ENCODE measurements around the gene KIF15.

KIF15 gene, protein sequence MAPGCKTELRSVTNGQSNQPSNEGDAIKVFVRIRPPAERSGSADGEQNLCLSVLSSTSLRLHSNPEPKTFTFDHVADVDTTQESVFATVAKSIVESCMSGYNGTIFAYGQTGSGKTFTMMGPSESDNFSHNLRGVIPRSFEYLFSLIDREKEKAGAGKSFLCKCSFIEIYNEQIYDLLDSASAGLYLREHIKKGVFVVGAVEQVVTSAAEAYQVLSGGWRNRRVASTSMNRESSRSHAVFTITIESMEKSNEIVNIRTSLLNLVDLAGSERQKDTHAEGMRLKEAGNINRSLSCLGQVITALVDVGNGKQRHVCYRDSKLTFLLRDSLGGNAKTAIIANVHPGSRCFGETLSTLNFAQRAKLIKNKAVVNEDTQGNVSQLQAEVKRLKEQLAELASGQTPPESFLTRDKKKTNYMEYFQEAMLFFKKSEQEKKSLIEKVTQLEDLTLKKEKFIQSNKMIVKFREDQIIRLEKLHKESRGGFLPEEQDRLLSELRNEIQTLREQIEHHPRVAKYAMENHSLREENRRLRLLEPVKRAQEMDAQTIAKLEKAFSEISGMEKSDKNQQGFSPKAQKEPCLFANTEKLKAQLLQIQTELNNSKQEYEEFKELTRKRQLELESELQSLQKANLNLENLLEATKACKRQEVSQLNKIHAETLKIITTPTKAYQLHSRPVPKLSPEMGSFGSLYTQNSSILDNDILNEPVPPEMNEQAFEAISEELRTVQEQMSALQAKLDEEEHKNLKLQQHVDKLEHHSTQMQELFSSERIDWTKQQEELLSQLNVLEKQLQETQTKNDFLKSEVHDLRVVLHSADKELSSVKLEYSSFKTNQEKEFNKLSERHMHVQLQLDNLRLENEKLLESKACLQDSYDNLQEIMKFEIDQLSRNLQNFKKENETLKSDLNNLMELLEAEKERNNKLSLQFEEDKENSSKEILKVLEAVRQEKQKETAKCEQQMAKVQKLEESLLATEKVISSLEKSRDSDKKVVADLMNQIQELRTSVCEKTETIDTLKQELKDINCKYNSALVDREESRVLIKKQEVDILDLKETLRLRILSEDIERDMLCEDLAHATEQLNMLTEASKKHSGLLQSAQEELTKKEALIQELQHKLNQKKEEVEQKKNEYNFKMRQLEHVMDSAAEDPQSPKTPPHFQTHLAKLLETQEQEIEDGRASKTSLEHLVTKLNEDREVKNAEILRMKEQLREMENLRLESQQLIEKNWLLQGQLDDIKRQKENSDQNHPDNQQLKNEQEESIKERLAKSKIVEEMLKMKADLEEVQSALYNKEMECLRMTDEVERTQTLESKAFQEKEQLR (N-terminal part only)

DNA sequence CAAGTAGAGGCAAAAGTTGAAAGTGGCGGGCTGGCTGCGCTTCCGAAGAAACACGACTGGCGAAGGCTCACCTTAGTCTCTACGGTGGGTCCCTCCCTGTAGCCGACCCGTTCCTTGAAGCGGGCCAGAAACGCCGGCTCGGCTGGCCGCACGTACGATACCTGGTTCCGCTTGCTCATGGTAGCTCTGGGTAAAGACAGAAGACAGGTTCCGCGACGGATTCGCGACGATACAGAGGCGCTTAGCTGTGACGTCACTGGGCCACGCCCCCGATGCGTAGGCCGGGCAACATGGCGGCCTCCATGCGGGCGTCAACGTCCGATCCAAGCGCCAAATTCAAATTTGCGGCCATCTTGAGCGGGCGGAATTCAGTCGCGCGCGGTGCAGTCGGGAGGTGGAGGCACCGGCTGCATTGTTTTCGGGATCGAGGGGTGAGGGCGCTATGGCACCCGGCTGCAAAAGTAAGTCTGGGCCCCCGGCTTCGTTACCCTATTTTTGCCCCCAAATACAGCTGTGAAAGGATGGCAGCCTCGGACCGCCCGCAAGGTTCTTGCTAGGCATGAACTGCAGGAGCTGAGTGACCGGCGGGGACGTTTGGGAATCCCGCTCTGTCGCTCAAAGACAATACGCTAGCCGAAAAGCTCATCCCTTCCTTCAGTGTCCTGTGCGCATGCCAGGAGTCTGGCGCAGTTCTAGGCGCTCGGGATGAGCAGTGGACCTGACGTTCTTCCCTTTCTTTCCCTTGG is at the start of gene KIF15, which contains the start of gene KIAA1143:
Gene KIF15, plus strand, starts transcription at position 371 of the 746 bp plus-strand sequence. Its CDS starts 72 bp downstream, at position 443.
Gene KIAA1143, minus strand, starts transcription at position 196 of the 746 bp plus-strand sequence. Its CDS starts 17 bp downstream, at position 179.
- DNase-seq (ENCODE audit: low spot score), result peak; percentile 96
- FAIRE-seq, result peak; percentile 85

DNA sequence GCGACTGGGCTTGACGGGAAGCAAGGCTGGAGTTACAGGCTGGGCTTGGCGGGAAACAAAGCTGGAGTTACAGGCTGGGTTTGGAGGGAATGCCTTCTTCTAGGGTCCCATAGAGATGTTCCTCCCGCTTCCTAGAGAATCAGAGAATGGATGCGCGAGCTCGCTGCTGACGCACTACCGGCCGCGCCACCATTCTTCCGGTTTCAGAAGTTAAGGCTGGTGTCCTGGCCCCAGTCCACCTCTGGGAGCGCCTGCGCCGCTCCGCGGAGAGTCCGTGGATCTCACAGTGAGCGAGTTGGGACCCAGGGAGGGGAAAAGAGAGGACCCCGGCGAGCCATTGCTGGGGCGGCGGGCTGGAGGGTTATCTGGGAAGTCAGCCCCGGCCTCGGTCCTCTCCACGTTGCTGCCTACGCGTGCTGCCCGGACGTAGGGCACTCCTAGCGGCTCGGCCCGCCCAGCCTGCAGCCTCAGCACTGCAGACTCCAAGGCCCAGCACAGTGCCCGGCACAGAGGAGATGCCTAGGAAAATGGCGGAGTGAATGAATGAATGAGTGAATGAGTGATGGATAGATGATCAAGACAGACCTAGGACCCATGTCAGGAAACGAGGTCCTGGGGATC is 49.0 kb upstream of the KIF15 start, which contains the start of gene ZNF502:
Gene ZNF502, plus strand, starts transcription at position 206 of the 621 bp plus-strand sequence. CDS start 7,602 bp downstream, outside the sequence.
- peak; percentile 85 for DNase-seq (ENCODE audit: low spot score)
- peak; percentile 55 for FAIRE-seq

DNA sequence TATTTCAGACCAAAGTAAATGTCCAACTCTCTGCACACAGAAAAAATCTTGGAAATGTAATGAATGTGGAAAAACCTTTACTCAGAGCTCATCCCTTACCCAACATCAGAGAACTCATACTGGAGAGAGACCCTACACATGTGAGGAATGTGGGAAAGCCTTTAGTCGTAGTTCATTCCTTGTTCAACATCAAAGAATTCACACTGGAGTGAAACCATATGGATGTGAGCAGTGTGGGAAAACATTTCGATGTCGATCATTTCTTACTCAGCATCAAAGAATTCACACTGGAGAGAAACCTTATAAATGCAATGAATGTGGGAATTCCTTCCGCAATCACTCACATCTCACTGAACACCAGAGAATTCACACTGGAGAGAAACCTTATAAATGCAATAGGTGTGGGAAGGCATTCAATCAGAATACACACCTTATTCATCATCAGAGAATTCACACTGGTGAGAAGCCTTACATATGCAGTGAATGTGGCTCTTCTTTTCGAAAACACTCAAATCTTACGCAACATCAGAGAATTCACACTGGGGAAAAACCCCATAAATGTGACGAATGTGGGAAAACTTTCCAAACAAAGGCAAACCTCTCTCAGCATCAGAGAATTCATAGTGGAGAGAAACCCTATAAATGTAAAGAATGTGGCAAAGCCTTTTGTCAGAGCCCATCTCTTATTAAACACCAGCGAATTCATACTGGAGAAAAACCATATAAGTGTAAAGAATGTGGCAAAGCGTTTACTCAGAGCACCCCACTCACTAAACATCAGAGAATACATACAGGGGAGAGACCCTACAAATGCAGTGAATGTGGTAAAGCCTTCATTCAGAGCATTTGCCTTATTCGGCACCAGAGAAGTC is 40.1 kb upstream of the KIF15 start:
- DNase-seq (ENCODE audit: low spot score), result no peak
- no peak for FAIRE-seq

DNA sequence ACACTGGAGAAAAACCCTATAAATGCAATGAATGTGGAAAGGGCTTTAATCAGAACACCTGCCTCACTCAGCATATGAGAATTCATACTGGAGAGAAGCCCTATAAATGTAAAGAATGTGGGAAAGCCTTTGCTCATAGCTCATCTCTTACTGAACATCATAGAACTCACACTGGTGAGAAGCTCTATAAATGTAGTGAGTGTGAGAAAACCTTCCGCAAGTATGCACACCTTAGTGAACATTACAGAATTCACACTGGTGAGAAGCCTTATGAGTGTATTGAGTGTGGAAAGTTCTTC is 39.5 kb upstream of the KIF15 start:
- no peak for DNase-seq (ENCODE audit: low spot score)
- no peak for FAIRE-seq

DNA sequence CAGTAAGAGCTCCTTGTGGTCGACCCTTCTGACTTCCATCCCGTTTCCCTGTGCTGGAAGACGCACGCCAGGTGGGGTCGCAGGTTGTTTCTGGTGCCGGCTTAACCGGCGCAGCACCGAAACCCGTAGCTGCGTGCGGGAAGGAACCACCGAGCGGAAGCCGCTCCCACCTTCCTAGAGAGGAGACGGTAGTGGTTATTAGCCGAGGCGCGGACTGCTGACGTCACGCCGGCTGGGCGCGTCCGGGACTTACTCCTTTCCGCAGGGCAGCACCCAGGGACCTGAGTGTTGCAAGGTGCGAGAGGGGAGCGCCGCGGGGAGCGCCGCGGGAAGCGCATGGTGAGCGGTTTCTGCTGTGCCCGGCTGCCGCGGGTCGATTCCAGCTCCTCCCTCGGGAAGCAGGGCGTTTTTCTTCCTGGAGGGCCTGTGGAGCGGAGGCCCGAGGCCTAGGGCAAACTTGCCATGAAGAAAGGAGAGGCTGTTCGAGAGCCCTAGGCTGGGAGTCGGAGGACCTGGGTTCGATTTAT is 32.1 kb upstream of the KIF15 start, which contains the start of gene ZNF501:
Gene ZNF501, plus strand, starts transcription at position 252 of the 527 bp plus-strand sequence. CDS start 4,787 bp downstream, outside the sequence.
- FAIRE-seq, result peak; percentile 55

DNA sequence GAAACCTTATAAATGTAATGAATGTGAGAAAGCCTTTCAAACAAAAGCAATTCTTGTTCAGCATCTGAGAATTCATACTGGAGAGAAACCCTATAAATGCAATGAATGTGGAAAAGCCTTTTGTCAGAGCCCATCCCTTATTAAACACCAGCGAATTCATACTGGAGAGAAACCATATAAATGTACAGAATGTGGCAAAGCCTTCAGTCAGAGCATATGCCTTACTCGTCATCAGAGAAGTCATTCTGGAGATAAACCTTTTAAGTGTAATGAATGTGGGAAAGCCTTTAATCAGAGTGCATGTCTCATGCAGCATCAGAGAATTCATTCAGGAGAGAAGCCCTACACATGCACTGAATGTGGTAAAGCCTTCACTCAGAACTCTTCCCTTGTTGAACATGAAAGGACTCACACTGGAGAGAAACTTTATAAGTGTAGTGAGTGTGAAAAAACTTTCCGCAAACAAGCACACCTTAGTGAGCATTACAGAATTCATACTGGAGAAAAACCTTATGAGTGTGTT is 26.9 kb upstream of the KIF15 start:
- DNase-seq (ENCODE audit: low spot score) (no peak), FAIRE-seq (no peak)

More for the DNA sequence above, 32.1 kb upstream of the KIF15 start, which contains the start of gene ZNF501:
- peak; percentile 96 for DNase-seq (ENCODE audit: low spot score)

DNA sequence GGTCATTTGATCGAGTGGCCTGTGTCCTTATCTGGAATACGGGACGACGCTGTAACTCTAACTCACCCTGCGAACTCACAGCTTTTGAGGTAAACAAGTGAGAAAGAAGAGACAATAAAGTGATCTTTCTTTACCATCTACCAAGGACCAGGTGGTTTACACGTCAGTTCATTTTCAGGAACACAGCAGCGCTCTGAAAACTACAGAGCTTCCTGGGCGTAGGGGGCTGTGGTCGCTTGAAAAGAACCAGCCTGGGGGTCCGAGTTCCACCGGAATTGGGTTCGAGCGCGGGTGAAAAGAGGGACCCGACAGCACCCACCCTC is 532 bp upstream of the KIF15 start:
- no peak for DNase-seq (ENCODE audit: low spot score)
- FAIRE-seq, result no peak

DNA sequence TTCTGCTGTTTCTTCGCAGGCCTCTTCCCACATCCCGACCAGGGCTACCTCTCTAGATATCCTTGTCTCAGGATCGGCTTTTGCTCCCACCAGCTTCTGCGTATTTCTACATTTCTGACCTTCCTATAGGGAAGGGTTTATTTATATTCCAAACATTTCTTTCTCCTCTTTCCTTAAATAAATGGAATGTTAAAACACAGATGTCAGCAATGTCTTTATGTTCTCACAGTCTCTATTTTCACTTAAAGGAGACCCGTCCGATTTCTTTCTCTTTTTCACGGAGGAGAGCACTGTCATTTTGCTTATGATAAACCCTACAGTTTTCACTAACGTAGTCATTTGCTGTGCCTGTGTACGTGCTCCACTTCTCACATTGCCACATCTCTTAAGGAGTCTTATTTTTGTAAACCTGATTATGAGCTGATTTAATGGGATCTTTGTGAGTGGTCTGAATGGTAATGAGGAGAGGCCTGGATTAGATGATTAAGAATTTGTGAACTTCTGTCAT is 630 bp downstream of the KIF15 start:
- FAIRE-seq, result no peak
- DNase-seq (ENCODE audit: low spot score), result peak; percentile 10

DNA sequence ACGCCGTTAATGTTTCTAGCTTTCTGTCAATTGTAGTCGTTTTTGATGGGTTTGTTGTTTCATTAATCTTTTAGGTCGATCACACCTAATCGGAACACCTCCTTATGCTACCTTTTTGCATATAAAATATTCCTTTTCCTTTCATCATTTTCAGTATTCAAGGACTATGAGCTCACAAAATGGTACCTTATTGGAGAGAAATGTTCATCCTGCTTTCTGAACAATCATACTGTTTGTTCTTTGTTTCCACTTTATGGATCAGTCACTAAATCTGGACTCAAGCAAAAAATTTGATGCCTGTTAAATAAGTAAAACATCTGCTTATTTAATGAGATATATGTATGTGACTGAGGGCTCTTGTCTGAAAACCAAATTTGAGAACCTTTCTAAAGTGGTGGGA is 1.1 kb downstream of the KIF15 start:
- no peak for DNase-seq (ENCODE audit: low spot score)
- FAIRE-seq, result no peak

DNA sequence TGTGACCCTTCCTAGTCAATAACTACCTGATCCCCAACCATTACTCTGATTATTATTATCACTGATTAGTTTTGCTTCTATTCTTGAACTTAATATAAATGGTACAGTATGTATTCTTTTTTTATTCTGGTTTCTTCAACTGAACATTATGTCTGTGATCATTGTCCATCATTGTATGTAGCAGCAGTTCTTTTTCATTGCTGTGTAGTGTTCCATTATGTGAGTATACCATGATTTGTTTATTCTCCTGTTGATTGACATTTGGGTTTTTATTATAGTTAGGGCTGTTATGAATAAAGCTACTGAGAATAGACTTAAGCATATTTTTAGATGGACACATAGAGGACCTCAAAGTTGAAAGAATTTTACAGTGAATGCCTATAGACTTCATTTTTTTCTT is 2.7 kb downstream of the KIF15 start:
- FAIRE-seq (no peak), DNase-seq (ENCODE audit: low spot score) (no peak)

DNA sequence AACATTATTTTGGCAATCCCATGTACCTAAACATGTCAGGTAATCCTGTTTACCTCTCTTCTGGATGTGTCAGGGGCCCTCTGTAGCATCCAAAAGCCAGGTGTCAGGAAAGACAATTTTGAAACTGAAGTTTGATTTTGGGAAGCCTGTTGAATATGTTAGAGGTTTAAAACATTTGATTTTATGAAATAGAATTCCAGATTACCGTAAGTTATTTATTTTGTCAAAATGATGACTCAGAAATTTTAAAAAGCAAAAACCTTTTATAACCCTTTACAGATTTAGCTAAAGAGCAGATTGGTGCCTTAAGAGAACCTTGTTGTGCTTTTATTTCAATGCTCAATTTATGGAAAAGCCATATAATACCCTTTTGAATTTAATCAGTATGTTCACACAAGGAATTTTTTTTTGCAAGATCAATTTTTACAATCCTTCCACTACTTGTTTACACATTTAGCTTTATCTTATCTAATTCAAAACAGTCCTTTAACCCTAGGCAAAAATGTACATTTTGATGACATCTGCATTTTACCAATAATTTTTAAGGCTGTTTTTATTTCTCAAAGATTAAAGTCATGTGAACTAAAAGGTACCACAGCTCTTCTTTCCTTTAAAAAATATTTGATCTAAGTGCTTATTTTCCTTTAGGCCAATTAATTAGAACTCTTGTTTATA is 10.0 kb downstream of the KIF15 start:
- DNase-seq (ENCODE audit: low spot score) (no peak), FAIRE-seq (no peak)

DNA sequence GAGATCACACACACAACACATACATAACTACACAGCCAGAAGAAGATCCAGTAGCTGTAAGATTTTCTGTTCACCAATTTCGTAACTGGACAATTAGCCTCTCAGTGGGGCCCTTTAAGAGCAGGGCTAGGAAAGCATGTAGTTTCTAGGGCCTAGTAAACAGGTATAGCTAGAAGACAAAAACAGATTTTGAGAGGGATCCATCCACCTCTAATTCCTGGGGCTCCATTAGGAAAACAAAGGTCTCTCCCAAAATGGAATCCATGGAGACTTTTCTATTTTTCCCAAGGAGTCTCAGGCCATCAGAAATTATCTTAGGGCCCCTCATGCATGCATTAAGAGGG is 10.5 kb downstream of the KIF15 start:
- DNase-seq (ENCODE audit: low spot score), result no peak
- no peak for FAIRE-seq

DNA sequence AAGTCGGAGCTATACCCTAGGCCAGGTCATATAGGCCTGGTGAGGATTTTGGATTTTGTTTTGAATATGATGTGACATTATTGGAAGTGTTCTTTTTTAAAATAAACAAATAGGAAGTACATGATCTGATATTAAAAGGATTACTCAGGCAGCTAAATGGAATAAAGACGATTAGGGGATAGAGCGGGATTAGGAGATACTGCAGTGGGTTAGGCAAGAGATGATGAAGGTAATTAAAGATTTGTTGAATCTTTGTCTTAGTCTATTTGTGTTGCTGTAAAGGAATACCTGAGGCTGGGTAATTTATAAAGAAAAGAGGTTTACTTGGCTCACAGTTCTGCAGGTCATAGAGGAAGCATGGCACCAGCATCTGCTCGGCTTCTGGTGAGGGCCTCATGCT is 21.3 kb downstream of the KIF15 start:
- no peak for DNase-seq (ENCODE audit: low spot score)
- FAIRE-seq, result no peak

DNA sequence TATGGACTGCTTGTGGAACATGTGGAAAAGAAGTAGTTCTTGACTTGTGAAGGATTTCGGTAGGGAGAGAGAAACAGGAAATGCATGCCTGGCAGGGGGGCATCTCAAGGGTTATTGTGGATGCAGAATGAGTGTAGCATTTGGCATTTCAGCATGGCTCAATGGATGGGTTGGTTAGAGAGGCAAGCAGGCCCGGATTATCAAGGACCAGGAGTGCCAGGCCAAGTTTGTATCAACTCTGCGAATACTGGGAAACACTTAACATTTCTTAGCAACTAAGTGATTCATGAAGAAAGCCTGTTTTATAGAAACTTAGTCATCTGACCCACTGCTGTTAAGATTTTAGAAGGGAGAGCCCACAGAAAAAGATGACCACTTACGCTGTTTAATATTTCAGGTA is 33.6 kb downstream of the KIF15 start:
- no peak for DNase-seq (ENCODE audit: low spot score)
- no peak for FAIRE-seq

DNA sequence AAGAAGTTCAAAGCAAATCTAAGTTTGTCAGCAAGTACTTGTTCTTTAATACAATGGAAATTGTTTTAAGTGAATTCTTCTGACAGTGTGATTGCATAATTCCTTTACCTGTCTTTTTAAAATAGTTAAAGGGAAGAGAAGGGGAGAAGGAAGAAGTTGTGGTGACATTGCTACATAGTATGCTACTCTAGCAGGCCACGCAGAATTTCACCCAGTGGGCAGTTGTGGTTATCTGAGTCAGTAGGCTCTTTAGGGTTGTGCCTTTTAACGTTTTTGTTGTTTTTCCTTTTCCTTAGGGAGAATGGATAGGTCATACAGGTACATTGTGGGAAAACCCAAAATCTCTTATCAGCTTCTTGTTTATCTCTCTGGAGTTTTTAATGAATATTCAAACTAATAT is 40.4 kb downstream of the KIF15 start:
- FAIRE-seq (no peak), DNase-seq (ENCODE audit: low spot score) (no peak)

DNA sequence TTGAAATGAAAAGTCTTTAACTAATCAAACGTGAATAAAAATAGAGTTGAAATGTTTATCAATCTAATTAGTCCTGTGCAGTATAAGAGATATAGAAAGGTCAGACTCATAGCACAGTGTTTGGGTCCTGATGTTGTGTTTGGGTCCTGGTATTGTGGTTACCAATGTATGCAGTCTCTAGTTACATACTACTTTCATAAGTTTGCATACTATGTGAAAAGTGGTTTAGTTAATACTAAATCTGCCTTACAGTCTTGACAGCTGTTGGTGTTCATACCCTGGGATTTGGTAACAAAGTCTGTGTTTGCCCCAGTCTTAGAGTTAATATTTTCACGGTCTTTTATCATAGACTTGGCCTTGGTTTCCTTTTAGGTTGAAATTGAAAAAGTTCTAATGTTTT is 41.7 kb downstream of the KIF15 start:
- FAIRE-seq, result no peak
- DNase-seq (ENCODE audit: low spot score), result no peak

DNA sequence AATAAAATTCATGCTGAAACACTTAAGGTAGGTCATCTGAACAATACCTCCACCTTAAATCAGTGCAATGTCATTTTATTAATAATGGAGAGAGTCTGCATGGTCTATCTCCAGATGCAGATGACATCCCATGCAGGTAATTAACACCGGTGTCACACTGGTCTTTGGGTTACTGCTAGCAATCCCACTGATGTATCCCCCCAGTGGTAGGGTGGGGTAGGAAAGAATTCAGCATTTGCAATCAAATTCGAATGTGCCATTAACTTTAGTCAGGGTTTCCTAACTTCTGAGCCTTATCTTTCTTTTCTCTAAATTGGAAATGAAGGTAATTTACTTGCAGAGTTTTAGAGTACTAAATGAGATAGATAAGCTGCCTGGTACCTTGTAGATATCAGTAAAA is 44.4 kb downstream of the KIF15 start:
- no peak for FAIRE-seq
- DNase-seq (ENCODE audit: low spot score), result no peak

DNA sequence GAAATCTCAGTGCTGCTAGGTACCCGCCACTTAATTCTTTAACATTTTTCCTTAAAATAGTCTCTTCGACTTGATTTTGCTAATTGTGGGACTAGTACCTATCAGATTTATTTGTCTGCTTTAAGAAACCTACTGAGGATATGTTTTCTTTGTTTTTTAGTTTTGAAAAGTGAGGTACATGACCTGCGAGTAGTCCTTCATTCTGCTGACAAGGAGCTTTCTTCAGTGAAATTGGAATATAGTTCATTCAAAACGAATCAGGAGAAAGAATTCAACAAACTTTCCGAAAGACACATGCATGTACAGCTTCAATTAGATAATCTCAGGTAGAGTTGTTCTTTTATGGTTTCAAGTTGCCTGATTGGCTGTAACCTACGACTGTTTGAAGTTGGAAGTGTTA is 53.2 kb downstream of the KIF15 start:
- DNase-seq (ENCODE audit: low spot score) (no peak), FAIRE-seq (no peak)
